ENCODE data around the gene SUGP1.

Gene SUGP1, protein sequence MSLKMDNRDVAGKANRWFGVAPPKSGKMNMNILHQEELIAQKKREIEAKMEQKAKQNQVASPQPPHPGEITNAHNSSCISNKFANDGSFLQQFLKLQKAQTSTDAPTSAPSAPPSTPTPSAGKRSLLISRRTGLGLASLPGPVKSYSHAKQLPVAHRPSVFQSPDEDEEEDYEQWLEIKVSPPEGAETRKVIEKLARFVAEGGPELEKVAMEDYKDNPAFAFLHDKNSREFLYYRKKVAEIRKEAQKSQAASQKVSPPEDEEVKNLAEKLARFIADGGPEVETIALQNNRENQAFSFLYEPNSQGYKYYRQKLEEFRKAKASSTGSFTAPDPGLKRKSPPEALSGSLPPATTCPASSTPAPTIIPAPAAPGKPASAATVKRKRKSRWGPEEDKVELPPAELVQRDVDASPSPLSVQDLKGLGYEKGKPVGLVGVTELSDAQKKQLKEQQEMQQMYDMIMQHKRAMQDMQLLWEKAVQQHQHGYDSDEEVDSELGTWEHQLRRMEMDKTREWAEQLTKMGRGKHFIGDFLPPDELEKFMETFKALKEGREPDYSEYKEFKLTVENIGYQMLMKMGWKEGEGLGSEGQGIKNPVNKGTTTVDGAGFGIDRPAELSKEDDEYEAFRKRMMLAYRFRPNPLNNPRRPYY

DNA sequence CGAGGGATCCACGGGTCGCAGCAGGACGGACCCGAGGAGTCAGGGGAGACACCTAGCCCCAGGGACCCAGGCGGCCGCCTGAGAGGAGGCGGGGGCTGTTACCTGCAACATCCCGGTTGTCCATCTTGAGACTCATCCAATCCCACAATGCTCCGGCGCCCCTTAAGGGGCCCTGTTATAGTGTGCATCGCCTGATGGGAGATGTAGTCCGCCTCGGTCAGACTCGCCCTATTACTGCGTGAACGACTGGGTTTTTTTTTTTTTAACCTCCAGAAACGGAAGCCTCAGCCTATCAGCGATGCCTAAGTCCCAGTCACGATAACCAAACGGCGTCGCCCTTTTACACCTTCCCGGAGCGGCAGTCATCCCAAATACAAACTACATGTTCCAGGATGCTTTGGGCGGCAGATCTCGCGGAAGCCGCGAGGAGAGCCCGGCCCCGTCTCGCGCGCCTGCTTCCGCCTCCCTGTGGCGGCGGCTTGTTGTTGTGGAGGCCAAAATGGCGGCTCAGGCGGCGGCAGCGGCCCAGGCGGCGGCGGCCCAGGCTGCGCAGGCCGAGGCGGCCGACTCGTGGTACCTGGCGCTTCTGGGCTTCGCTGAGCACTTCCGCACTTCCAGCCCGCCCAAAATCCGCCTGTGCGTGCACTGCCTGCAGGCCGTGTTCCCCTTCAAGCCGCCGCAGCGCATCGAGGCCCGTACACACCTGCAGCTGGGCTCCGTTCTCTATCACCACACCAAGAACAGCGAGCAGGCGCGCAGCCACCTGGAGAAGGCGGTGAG is at the start of gene SUGP1, which contains the start of gene MAU2:
Gene SUGP1 (minus strand): TSS at position 149 of the 780 bp plus-strand sequence. CDS start 13 bp downstream, at position 136.
Gene MAU2 (plus strand): TSS at position 469 of the 780 bp plus-strand sequence. CDS start 31 bp downstream, at position 500.
- TF ChIP-seq, protein P1, sequence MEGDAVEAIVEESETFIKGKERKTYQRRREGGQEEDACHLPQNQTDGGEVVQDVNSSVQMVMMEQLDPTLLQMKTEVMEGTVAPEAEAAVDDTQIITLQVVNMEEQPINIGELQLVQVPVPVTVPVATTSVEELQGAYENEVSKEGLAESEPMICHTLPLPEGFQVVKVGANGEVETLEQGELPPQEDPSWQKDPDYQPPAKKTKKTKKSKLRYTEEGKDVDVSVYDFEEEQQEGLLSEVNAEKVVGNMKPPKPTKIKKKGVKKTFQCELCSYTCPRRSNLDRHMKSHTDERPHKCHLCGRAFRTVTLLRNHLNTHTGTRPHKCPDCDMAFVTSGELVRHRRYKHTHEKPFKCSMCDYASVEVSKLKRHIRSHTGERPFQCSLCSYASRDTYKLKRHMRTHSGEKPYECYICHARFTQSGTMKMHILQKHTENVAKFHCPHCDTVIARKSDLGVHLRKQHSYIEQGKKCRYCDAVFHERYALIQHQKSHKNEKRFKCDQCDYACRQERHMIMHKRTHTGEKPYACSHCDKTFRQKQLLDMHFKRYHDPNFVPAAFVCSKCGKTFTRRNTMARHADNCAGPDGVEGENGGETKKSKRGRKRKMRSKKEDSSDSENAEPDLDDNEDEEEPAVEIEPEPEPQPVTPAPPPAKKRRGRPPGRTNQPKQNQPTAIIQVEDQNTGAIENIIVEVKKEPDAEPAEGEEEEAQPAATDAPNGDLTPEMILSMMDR (IDR thresholded peaks at IDR 0.05; ENCODE audit: insufficient read depth, missing control alignments), result no peak
- DNase-seq (ENCODE audit: insufficient read length, low spot score) (peak; percentile 87), FAIRE-seq (no peak)

DNA sequence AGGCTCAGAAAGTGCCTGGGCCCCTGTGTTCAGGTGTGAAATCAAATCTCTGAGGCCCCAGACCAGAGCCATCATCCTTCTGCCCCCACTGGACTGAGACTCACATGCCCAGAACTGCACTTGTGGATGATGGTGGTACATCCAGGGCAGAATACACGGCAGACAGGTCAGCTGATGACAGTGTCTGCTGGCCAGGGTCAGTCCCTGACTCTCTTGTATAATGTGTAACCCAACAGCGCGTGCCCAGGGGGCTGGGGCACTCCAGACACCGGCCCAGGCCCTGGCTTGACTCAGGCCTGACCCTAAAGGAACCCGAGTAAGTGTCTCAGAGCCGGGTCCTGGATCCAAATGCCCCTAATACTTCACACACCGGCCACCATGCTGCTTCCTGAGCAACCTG is 47.8 kb upstream of the SUGP1 start:
- TF ChIP-seq, protein P1 (IDR thresholded peaks at IDR 0.05; ENCODE audit: insufficient read depth, missing control alignments), result no peak

DNA sequence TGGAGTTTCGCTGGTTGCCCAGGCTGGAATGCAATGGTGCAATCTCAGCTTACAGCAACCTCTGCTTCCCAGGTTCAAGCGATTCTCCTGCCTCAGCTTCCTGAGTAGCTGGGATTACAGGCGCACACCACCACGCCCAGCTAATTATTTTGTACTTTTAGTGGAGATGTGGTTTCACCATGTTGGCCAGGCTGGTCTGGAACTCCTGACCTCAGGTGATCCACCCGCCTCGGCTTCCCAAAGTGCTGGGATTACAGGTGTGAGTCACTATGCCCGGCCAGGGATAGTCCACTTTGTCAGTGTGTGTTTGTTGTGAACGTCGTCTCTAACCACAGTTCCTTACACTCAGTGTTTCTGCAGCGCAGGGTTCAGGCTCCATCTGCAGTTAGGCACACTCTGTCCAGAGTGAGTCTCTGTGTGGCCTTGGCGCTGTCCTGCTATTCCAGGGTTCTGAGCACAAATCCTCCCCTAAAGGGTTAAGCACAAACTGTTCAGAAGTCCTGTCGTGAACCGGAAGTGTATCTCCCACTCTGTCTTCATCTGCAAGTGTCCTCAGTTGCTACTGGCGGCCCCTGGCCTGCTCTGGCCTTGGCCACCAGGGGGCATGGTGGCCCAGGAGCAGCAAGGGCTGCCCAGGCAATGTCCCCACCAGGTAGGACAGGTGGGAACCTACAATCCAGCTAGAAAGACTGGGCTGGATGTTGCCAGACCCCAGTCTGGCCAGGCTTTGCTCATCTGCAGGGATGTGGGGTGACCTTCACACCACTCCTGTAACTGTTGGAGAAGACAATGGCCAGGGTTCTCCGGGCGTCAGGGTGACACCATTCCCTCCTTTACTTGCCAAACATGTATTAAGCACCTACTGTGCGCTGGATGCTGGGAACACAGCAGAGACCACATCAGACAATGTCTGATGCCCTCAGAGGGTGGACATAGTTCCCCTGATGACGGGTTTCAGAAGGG is 46.4 kb upstream of the SUGP1 start:
- no peak for FAIRE-seq
- TF ChIP-seq, protein P1 (IDR thresholded peaks at IDR 0.05; ENCODE audit: insufficient read depth, missing control alignments), result peak; percentile 70

More for the DNA sequence above, 47.8 kb upstream of the SUGP1 start:
- FAIRE-seq (no peak), DNase-seq (ENCODE audit: insufficient read length, low spot score) (no peak)

DNA sequence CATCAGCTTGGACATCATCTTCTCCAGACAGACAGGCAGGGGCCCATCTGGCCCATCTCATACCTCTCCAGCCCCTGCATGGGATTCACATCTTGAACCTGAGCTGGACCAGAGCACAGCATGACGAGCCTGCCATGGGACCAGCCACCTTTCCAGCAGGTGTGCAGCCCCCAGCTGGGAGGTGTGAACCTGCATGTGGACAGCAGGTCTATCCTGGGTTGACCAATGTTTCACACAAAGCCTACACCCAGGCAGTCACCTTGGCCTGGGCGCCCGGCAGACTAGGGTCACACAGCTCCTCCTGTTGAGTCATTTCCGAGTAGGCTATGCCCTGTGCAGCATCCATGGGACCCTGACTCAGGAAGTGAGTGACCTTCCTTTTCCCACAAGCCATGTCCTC is 41.8 kb upstream of the SUGP1 start:
- DNase-seq (ENCODE audit: insufficient read length, low spot score) (peak; percentile 13), FAIRE-seq (no peak)
- TF ChIP-seq, protein P1 (IDR thresholded peaks at IDR 0.05; ENCODE audit: insufficient read depth, missing control alignments), result no peak

More for the DNA sequence above, 46.4 kb upstream of the SUGP1 start:
- DNase-seq (ENCODE audit: insufficient read length, low spot score), result peak; percentile 71

DNA sequence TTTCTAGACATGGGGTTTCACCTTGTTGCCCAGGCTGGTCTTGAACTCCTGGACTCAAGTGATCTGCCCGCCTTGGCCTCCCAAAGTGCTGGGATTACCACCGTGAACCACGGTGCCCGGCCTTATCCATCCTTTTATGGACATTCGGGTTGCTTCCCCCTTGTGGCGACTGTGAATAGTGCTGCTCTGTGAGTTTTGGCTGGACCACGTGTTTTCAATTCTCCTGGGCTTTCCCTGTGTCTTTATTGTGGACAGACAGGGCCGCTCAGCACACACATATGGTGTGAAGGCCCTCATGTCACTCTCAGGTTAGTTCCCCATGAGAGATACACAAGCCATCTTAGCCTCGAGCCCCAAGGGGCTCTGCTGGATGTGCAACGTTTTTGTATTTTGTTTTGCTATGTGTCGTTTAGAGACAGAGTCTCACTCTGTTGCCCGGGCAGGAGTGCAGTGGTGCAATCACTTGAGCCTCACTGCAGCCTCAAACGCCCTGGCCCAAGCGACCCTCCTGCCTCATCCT is 40.8 kb upstream of the SUGP1 start:
- DNase-seq (ENCODE audit: insufficient read length, low spot score) (peak; percentile 66), FAIRE-seq (no peak)
- TF ChIP-seq, protein P1 (IDR thresholded peaks at IDR 0.05; ENCODE audit: insufficient read depth, missing control alignments), result peak; percentile 56

All from D721Med (cell line).